Stimulated activated CD8-positive, alpha-beta memory T cell treated with anti-CD3 and anti-CD28 coated beads, Interleukin-12 subunit alpha, Interleukin-12 subunit beta, amount 100 ng/mL, for 1 hour (primary cell): Measurements from ENCODE around the gene SLC9A8.
"Not testable (repeated sequence)": the region's sequence is repeated elsewhere in the genome, so short reads cannot be mapped to it uniquely, and the experiment has no call there.

ENCODE experiments used
- DNase-seq: peaks from one replicate; pipeline ENCODE4 v3.0.0-alpha.2; 2020; ENCODE audit warnings: low read depth

SLC9A8 gene

GRCh38 chr20:49850463-49851230, 38.0 kb downstream of the SLC9A8 start:
- DNase-seq: no peak

DNA sequence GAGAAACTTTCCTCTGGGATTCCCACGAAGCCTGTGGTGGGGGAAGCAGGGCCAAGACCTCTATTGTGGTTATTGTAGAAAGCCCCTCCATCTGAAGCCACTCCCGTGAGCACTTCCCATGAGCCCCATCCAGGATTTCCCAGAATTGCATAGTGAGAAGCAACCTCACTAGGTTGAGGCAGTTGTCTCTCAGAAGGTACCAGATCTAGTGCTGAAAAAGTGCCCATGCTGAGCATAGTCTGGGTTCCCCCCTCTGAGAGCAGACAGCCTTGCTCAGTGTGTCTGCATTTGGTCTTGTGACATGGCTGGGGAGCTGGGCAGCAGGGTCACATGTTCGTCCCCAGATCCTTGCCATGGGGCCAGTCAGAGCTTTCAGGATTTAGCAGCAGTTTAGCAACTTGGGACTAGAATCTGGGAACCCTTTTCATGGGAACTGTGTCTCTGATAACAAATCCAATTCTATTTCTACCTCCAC, 38.6 kb downstream of the SLC9A8 start:
- no peak for DNase-seq

DNA sequence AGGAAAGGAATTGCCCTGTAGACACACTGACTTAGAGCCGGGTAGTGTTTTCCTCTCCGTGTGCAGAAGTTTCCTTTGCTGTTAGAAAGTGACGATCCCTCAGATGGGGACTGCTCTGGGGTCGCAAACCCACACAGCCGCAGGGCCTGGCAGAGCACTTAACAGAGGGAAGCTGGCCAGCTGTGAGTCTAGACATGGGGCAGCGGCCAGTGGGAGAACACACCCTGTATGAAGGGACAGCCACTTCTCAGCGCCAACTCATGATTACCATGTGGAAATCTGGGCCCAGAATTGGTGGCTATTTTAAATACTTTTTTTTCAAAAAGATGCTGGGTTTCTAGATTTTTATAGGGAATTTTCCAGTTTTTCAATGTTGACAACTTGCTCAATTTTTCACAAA, 39.4 kb downstream of the SLC9A8 start:
- no peak for DNase-seq

DNA sequence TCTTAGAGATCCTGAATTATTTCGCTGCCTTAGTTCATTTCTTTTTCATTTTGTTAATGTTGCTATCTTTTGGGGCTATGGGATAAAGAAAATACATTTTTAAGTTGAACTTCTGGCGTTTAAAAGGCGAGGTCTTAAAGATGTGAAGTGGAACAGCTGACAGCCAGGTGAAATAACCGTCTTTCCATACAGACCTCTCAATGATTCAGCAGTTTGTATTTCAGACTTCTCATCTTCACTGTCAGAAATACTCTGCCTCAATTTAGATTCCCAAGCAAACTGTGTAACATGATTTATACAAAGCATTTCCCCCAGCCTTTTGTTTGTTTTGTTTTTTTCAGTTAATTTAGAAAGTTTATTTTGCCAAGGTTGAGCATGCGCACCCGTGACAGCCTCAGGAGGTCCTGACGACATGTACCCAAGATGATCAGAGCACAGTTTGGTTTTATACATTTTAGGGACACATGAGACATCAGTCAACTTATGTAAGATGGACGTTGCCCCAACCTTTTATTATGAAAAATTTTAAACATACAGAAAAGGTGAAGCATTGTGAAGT, 40.0 kb downstream of the SLC9A8 start:
- no peak for DNase-seq

GRCh38 chr20:49853640-49854039, 41.0 kb downstream of the SLC9A8 start:
- DNase-seq: no peak

GRCh38 chr20:49854190-49854875, 41.7 kb downstream of the SLC9A8 start:
- DNase-seq: no peak

- DNase-seq: no peak
These were observed 44.3 kb downstream of the SLC9A8 start for GRCh38 chr20:49856904-49857303.

DNA sequence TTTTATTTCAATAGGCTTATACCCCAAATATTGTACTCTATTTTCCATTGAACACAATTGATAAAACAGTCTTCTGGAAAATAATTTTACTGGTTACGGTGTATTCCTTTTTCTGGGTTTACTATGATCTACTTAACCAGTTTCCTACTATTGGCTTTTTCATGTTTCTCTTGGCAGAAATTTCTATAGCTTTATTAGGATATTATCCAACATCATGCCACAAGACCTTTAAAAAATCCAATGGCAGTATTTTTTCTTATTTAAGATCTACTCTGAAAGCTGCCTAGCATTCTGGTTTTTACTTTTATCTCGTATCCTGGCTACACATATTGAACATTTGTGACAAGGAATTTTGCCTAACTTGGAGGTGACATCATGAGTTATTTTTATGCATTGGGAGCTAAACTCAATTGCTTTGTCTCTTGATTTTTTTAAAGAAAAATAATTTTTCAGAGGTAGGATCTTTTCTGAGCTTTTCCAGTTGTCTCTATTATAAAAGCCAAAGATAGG, 45.5 kb downstream of the SLC9A8 start:
- DNase-seq: no peak

- DNase-seq: no peak
These were observed 46.4 kb downstream of the SLC9A8 start for GRCh38 chr20:49859011-49859410.

GRCh38 chr20:49859807-49860206, 47.2 kb downstream of the SLC9A8 start:
- no peak for DNase-seq

DNA sequence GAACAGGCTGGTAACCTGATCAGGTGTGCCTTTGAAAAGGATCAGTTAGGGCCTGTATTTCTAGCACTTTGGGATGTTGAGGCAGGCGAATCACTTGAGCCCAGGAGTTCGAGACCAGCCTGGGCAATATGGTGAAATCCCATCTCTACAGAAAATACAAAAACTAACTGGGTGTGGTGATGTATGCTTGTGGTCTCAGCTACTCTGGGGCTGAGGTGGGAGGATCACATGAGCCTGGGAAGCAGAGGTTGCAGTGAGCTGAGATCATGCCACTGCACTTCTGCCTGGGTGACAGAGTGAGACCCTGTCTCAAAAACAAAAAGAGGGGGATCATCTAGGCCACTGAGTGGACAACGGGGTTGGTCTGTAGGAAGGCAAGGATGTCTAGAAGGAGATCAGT, 48.6 kb downstream of the SLC9A8 start:
- not testable (repeated sequence) for DNase-seq

DNA sequence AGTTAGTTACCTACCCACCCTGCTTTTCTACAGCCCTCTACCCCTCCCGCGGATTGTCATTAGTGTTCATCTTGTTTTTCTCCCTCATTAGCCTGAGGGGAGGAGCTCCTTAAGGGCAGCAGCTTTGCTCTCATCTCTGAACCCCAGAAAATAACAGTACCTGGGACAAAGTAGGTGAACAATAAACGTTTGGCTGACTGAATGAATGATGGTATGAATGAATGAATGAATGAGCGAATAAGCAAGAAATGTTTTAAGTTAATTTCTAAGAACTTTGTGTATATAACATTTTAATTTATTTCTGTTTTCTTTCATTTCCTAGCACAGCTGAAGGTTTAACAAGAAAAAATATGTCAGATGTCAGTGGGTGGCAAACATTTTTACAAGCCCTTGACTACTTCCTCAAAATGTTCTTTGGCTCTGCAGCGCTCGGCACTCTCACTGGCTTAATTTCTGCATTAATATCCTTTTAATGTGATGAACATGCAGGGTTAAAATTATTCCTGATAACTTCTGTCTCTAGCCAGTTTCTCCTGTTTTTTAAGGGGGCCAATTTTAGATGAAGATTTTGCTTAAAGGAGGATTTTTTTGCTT, 50.1 kb downstream of the SLC9A8 start:
- DNase-seq: no peak

DNA sequence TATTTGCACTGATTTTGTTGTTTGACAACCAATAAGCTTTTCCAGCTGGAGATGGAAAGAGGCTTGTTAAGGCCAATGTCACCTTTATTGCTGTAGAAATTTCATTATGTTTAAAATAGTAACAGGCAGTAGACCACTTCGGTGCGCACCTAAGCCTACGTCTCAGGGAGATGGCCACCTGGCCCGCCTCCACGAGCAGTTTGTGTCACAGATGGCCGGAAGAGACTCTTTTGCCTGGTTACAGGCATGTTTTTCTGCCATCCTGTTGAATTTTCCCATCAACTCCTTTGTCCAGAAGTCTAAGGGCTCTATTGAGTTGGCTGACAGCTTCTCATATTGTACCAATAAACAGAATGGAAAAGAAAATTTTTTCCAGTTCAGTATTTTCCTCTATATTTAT, 51.0 kb downstream of the SLC9A8 start:
- DNase-seq: no peak

- no peak for DNase-seq
These were observed 52.9 kb downstream of the SLC9A8 start for GRCh38 chr20:49865559-49865958.

- DNase-seq: no peak
These were observed 53.4 kb downstream of the SLC9A8 start for GRCh38 chr20:49866051-49866450.

- DNase-seq: no peak
These were observed 55.0 kb downstream of the SLC9A8 start for GRCh38 chr20:49867453-49868215.

- DNase-seq: no peak
These were observed 55.9 kb downstream of the SLC9A8 start for GRCh38 chr20:49868538-49868937.

DNA sequence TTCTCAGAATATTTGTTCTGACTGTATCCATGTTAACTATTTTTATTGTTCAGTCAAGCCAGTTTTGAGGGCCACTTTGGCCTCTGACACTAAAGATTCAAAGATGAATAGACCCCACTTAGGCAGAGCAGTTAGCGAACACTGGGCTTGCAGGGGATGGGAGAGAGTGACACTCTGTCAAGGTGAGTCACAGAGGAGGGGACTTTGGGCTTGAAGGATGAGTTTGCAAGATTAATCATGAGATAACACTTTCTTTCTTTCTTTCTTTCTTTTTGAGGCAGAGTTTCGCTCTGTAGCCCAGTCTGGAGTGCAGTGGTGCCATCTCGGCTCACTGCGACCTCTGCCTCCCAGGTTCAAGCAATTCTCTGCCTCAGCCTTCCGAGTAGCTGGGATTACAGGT, 56.3 kb downstream of the SLC9A8 start:
- DNase-seq: no peak

DNA sequence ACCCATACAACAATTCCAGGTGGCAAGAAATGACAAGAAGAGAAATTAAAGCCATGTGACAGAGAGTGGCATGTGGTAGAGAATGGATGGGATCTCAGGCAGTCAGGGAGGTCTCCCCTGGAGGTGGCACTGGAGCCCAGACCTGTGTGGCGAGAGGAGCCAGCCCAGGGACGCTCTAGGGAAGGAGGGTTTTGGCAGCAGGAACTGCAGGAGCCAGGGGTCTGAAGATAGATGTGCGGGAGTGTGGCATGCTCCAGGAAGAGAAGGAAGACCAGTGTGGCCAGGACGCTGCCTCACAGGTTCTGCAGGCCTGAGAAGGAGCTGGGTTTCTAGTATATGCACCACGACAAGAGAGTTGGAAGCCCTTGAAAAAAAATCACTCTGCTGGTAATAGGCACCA, 57.6 kb downstream of the SLC9A8 start:
- no peak for DNase-seq

DNA sequence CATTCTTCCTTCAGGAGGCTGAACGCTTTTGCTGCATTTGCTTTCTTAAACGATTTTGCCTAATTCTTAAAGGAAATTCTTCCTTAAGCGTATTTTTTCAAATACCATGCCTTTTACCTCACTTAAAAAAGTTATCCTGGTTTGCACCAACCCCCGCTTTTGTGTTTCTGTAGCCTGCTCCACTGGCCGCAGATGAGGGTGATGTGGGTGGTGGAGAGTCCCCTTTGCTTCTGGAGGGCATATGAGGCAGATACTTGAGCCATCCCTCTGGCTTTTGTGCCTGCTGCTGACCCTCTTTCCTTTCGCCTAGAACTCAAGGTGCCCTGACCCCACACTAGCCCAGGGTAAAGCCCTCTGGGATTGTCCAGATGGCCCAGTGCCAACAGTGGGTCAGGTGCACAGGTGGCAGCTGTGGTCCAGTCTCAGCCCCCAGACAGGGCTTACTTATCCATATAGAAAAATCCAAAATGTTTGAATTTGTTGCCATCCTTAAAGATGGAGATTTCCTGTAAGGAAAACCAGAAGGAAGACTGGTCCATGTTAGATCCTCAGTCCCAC, 58.8 kb downstream of the SLC9A8 start:
- no peak for DNase-seq

- no peak for DNase-seq
These were observed 59.4 kb downstream of the SLC9A8 start for GRCh38 chr20:49872056-49872455.

GRCh38 chr20:49874696-49875095, 62.1 kb downstream of the SLC9A8 start:
- no peak for DNase-seq
